ENCODE results near the gene CCR5. TPM values are rescaled to one million over a fixed set of nuclear protein-coding genes. Genes with fewer than 3 reads are reported as not detected.

The CCR5 gene
- total RNA-seq, 3 donors from 2014 or later (not counting 1 experiment from before 2014, with no cell fraction given) = 0.59 to 7.6 (median 1.0) TPM

GRCh38 chr3:46419816-46420215, 49.1 kb downstream of the CCR5 start:
- DNase-seq (no peak), ATAC-seq (no peak)
- Mint-ChIP-seq H3K4me1 (no peaks in the 10 kb centered on the region), H3K27ac (no peak overlapping the region), H3K27me3 (ENCODE audit: low read depth in 2 of 2) (peaks cover 0 to 3% of the 10 kb centered on the region in 2 donors), H3K9me3 (no peaks in the 10 kb centered on the region), H3K4me3 (no peak overlapping the region), H3K36me3 (no peaks in the 10 kb centered on the region)
- no peaks in the 10 kb centered on the region for H3K9me3 ChIP-seq (ENCODE audit: control insufficient read depth, insufficient read depth, low read length)
- TF ChIP-seq CTCF (IDR thresholded peaks at IDR 0.05) = no peak
- H3K4me1 ChIP-seq (ENCODE audit: control insufficient read depth, insufficient read depth, low read length) = no peaks in the 10 kb centered on the region
- intact Hi-C loops (cut with micrococcal nuclease) = no loop called here
- no peak overlapping the region for H3K4me3 ChIP-seq (ENCODE audit: low read length)
- H3K36me3 ChIP-seq (ENCODE audit: control insufficient read depth, insufficient read depth, low read length) = no peaks in the 10 kb centered on the region
- 98% methylated on average over 4 of the region's 4 CpGs for WGBS (ENCODE audit: insufficient coverage)
- no peak overlapping the region for H3K27ac ChIP-seq (ENCODE audit: low read length)
- no peaks in the 10 kb centered on the region for H3K27me3 ChIP-seq (ENCODE audit: control insufficient read depth, insufficient read depth, low read length)

GRCh38 chr3:46420931-46421330, 50.2 kb downstream of the CCR5 start:
- Mint-ChIP-seq H3K4me1 (no peaks in the 10 kb centered on the region), H3K27ac (no peak overlapping the region), H3K9me3 (no peaks in the 10 kb centered on the region), H3K36me3 (no peaks in the 10 kb centered on the region), H3K27me3 (ENCODE audit: low read depth in 2 of 2) (no peaks in the 10 kb centered on the region), H3K4me3 (no peak overlapping the region)
- H3K4me1 ChIP-seq (ENCODE audit: control insufficient read depth, insufficient read depth, low read length) = no peaks in the 10 kb centered on the region
- H3K4me3 ChIP-seq (ENCODE audit: low read length) = no peak overlapping the region
- intact Hi-C loops (cut with micrococcal nuclease) = no loop called here
- H3K9me3 ChIP-seq (ENCODE audit: control insufficient read depth, insufficient read depth, low read length) = no peaks in the 10 kb centered on the region
- no peak for TF ChIP-seq CTCF (IDR thresholded peaks at IDR 0.05)
- H3K27ac ChIP-seq (ENCODE audit: low read length) = no peak overlapping the region
- ATAC-seq = no peak
- H3K36me3 ChIP-seq (ENCODE audit: control insufficient read depth, insufficient read depth, low read length) = no peaks in the 10 kb centered on the region
- WGBS (ENCODE audit: insufficient coverage) = 88% methylated on average over 2 of the region's 2 CpGs
- DNase-seq = no peak
- no peaks in the 10 kb centered on the region for H3K27me3 ChIP-seq (ENCODE audit: control insufficient read depth, insufficient read depth, low read length)

- TF ChIP-seq CTCF (IDR thresholded peaks at IDR 0.05) = no peak
- no peaks in the 10 kb centered on the region for H3K9me3 Mint-ChIP-seq
Measured at GRCh38 chr3:46422617-46423016, 51.9 kb downstream of the CCR5 start.

GRCh38 chr3:46423588-46423987, 52.8 kb downstream of the CCR5 start:
- no peak overlapping the region for H3K27ac Mint-ChIP-seq
- H3K4me1 ChIP-seq (ENCODE audit: control insufficient read depth, insufficient read depth, low read length) = no peaks in the 10 kb centered on the region
- DNase-seq (no peak), ATAC-seq (no peak)
- 96% methylated on average over 4 of the region's 5 CpGs for WGBS (ENCODE audit: insufficient coverage)
- H3K27me3 ChIP-seq (ENCODE audit: control insufficient read depth, insufficient read depth, low read length) = no peaks in the 10 kb centered on the region
- no peak for TF ChIP-seq CTCF (IDR thresholded peaks at IDR 0.05)
- no peak overlapping the region for H3K27ac ChIP-seq (ENCODE audit: low read length)
- H3K9me3 Mint-ChIP-seq = no peaks in the 10 kb centered on the region
- H3K4me3 ChIP-seq (ENCODE audit: low read length) = no peak overlapping the region
- H3K36me3 ChIP-seq (ENCODE audit: control insufficient read depth, insufficient read depth, low read length) = no peaks in the 10 kb centered on the region
- H3K4me1 Mint-ChIP-seq = no peaks in the 10 kb centered on the region
- no peaks in the 10 kb centered on the region for H3K27me3 Mint-ChIP-seq (ENCODE audit: low read depth in 2 of 2)
- no peaks in the 10 kb centered on the region for H3K36me3 Mint-ChIP-seq
- intact Hi-C loops (cut with micrococcal nuclease) = no loop called here
- H3K4me3 Mint-ChIP-seq = no peak overlapping the region
- no peaks in the 10 kb centered on the region for H3K9me3 ChIP-seq (ENCODE audit: control insufficient read depth, insufficient read depth, low read length)

More at GRCh38 chr3:46422617-46423016, 51.9 kb downstream of the CCR5 start:
- no peaks in the 10 kb centered on the region for H3K4me1 ChIP-seq (ENCODE audit: control insufficient read depth, insufficient read depth, low read length)
- no peak overlapping the region for H3K4me3 ChIP-seq (ENCODE audit: low read length)
- no peaks in the 10 kb centered on the region for H3K9me3 ChIP-seq (ENCODE audit: control insufficient read depth, insufficient read depth, low read length)
- DNase-seq (no peak), ATAC-seq (no peak)
- Mint-ChIP-seq H3K4me3 (no peak overlapping the region), H3K27me3 (ENCODE audit: low read depth in 2 of 2) (no peaks in the 10 kb centered on the region), H3K36me3 (no peaks in the 10 kb centered on the region), H3K4me1 (no peaks in the 10 kb centered on the region), H3K27ac (no peak overlapping the region)
- no peak overlapping the region for H3K27ac ChIP-seq (ENCODE audit: low read length)
- H3K36me3 ChIP-seq (ENCODE audit: control insufficient read depth, insufficient read depth, low read length) = no peaks in the 10 kb centered on the region
- H3K27me3 ChIP-seq (ENCODE audit: control insufficient read depth, insufficient read depth, low read length) = no peaks in the 10 kb centered on the region
- intact Hi-C loops (cut with micrococcal nuclease) = no loop called here
- WGBS (ENCODE audit: insufficient coverage) = 93% methylated on average over 6 of the region's 6 CpGs
